ENCODE data around the gene SLC7A5. TPM values are rescaled to one million over a fixed set of nuclear protein-coding genes. Genes with fewer than 3 reads are reported as not detected.
"Not testable (repeated sequence)": the region's sequence is repeated elsewhere in the genome, so short reads cannot be mapped to it uniquely, and the experiment has no call there.

Gene SLC7A5
- total RNA-seq, 4 donors from 2014 or later = 2.7 to 7.0 (median 5.7) TPM

- no peak overlapping the region for H3K27ac ChIP-seq
- DNase-seq = no peak
- H3K4me3 ChIP-seq = no peak overlapping the region
- in situ Hi-C loops (cut with MboI; ENCODE audit: low pct_ligation_motif_present in 1 of 4, low pct_unique_long_range_greater_than_20kb in 1 of 4, low sequenced_read_pairs in 3 of 4) = no loop called here
- intact Hi-C loops (cut with DNase I; ENCODE audit: low total_unique reads) = no loop called here
- TF ChIP-seq EP300 (IDR thresholded peaks at IDR 0.05; ENCODE audit: low read depth) = no peak
- TF ChIP-seq POLR2A (IDR thresholded peaks at IDR 0.05) = no peak
- TF ChIP-seq CTCF (IDR thresholded peaks at IDR 0.05) = no peak
- no peak for TF ChIP-seq POLR2AphosphoS5 (IDR thresholded peaks at IDR 0.05)
- H3K9me3 ChIP-seq = peaks cover 13 to 15% of the 10 kb centered on the region in 2 donors
- H3K36me3 ChIP-seq = no peaks in the 10 kb centered on the region
- 92 to 100% methylated on average over 1 to 16 of the region's 16 CpGs for WGBS, 2 donors (ENCODE audit: low coverage in 1 of 2)
- no peaks in the 10 kb centered on the region for H3K4me1 ChIP-seq
- H3K27me3 ChIP-seq = no peaks in the 10 kb centered on the region
These were observed 50.7 kb downstream of the SLC7A5 start for GRCh38 chr16:87818533-87819161.

- no peak for DNase-seq
- 95 to 98% methylated on average over 6 to 8 of the region's 8 CpGs for WGBS, 2 donors (ENCODE audit: low coverage in 1 of 2)
- intact Hi-C loops (cut with DNase I; ENCODE audit: low total_unique reads) (no loop called here), in situ Hi-C loops (cut with MboI; ENCODE audit: low pct_ligation_motif_present in 1 of 4, low pct_unique_long_range_greater_than_20kb in 1 of 4, low sequenced_read_pairs in 3 of 4) (no loop called here)
- Histone ChIP-seq H3K4me1 (no peaks in the 10 kb centered on the region), H3K9me3 (peaks cover 13 to 15% of the 10 kb centered on the region in 2 donors), H3K27me3 (no peaks in the 10 kb centered on the region), H3K36me3 (no peaks in the 10 kb centered on the region), H3K27ac (no peak overlapping the region), H3K4me3 (no peak overlapping the region)
- TF ChIP-seq POLR2A (IDR thresholded peaks at IDR 0.05) (no peak), EP300 (IDR thresholded peaks at IDR 0.05; ENCODE audit: low read depth) (no peak), CTCF (IDR thresholded peaks at IDR 0.05) (no peak), POLR2AphosphoS5 (IDR thresholded peaks at IDR 0.05) (no peak)
These were observed 51.4 kb downstream of the SLC7A5 start for GRCh38 chr16:87817910-87818309.

GRCh38 chr16:87817370-87817769, 51.9 kb downstream of the SLC7A5 start:
- H3K36me3 ChIP-seq; in situ Hi-C loops (cut with MboI; ENCODE audit: low pct_ligation_motif_present in 1 of 4, low pct_unique_long_range_greater_than_20kb in 1 of 4, low sequenced_read_pairs in 3 of 4); H3K4me1 ChIP-seq; H3K27me3 ChIP-seq; DNase-seq; H3K27ac ChIP-seq; H3K4me3 ChIP-seq; intact Hi-C loops (cut with DNase I; ENCODE audit: low total_unique reads): not testable (repeated sequence)
- WGBS, 2 donors (ENCODE audit: low coverage in 1 of 2) = 92 to 95% methylated on average over 4 to 7 of the region's 7 CpGs
- H3K9me3 ChIP-seq = peaks cover 13 to 15% of the 10 kb centered on the region in 2 donors

GRCh38 chr16:87816507-87817100, 52.7 kb downstream of the SLC7A5 start:
- no peak for TF ChIP-seq EP300 (IDR thresholded peaks at IDR 0.05; ENCODE audit: low read depth)
- no peak for TF ChIP-seq POLR2AphosphoS5 (IDR thresholded peaks at IDR 0.05)
- no peak for TF ChIP-seq CTCF (IDR thresholded peaks at IDR 0.05)
- no peak for TF ChIP-seq POLR2A (IDR thresholded peaks at IDR 0.05)
- DNase-seq = no peak
- in situ Hi-C loops (cut with MboI; ENCODE audit: low pct_ligation_motif_present in 1 of 4, low pct_unique_long_range_greater_than_20kb in 1 of 4, low sequenced_read_pairs in 3 of 4) = no loop called here

More at GRCh38 chr16:87816507-87817100, 52.7 kb downstream of the SLC7A5 start:
- WGBS, 2 donors (ENCODE audit: low coverage in 1 of 2) = 68% methylated on average over 11 of the region's 11 CpGs; no CpG with 5 or more reads in 1 of the 2 donors
- no peaks in the 10 kb centered on the region for H3K4me1 ChIP-seq
- no peak overlapping the region for H3K27ac ChIP-seq
- intact Hi-C loops (cut with DNase I; ENCODE audit: low total_unique reads) = no loop called here
- no peak overlapping the region for H3K4me3 ChIP-seq
- no peaks in the 10 kb centered on the region for H3K36me3 ChIP-seq
- peaks cover 13 to 15% of the 10 kb centered on the region in 2 donors for H3K9me3 ChIP-seq
- H3K27me3 ChIP-seq = no peaks in the 10 kb centered on the region

Data from transverse colon (tissue), 4 donors.